NT2/D1 (cell line): ENCODE data around the gene PHLDA1.

Experiments
- DNase-seq: peaks from one replicate; pipeline ENCODE4 v3.0.0-alpha.2; 2011; ENCODE audit warnings: low read depth, low spot score
- H3K27me3 ChIP-seq: 2 replicates; pipeline ENCODE4 v1.6.0; 2011; ENCODE audit warnings: mild to moderate bottlenecking; ENCODE audit not compliant: insufficient read length, insufficient read depth
- H3K36me3 ChIP-seq: 2 replicates; pipeline ENCODE4 v1.6.1; 2011; ENCODE audit warnings: mild to moderate bottlenecking, low read length, mixed read lengths; ENCODE audit not compliant: insufficient read depth, insufficient read length
- H3K4me1 ChIP-seq: 2 replicates; pipeline ENCODE4 v1.5.1; 2011; ENCODE audit not compliant: insufficient read depth, insufficient read length
- H3K4me3 ChIP-seq: 2 replicates; pipeline ENCODE4 v1.5.1; 2011; ENCODE audit warnings: low read depth; ENCODE audit not compliant: insufficient read length
- H3K9ac ChIP-seq: 2 replicates; pipeline ENCODE4 v1.6.0; 2011; ENCODE audit warnings: low read depth; ENCODE audit not compliant: insufficient read length
- H3K9me3 ChIP-seq: 2 replicates; pipeline ENCODE4 v1.5.1; 2011; ENCODE audit warnings: mild to moderate bottlenecking, low read length; ENCODE audit not compliant: insufficient read depth
- SUZ12 ChIP-seq: IDR thresholded peaks from 2 replicates; pipeline ENCODE4 v1.6.1; 2011; ENCODE audit not compliant: insufficient read length, insufficient read depth; ENCODE audit errors: extremely low read depth
- YY1 ChIP-seq: IDR thresholded peaks from 2 replicates; pipeline ENCODE4 v1.6.1; 2011; ENCODE audit not compliant: insufficient read length, insufficient read depth
- ZNF274 ChIP-seq: IDR thresholded peaks from 2 replicates; pipeline ENCODE4 v1.6.1; 2011; ENCODE audit warnings: mild to moderate bottlenecking, low read depth, low read length

Gene PHLDA1

DNA sequence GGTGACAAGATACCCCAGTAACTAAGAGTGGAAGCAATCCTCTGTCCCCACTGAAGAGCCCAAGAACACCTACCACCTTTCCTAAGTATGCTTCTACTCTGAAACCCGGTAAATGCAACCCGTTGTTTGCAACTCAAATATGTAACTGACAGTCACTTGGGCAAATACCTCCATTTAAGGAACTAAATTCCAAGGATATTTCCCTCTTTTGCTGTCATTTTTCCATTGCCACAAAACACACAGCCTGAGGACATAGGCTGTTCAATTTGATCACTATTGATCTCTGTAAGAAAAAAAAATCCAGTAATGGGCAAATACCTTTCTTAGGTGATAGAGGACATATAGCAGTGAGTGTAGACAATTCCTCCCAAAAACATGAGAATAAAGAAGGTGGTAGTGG lies 6.6 kb upstream of the PHLDA1 start:
- Histone ChIP-seq H3K36me3 (peaks cover 3% of the 10 kb centered on the region), H3K27me3 (no peaks in the 10 kb centered on the region), H3K4me3 (no peak overlapping the region), H3K4me1 (no peaks in the 10 kb centered on the region), H3K9me3 (no peaks in the 10 kb centered on the region), H3K9ac (no peak overlapping the region)
- TF ChIP-seq ZNF274 = no peak
- no peak for TF ChIP-seq SUZ12
- TF ChIP-seq YY1 = no peak
- no peak for DNase-seq

DNA sequence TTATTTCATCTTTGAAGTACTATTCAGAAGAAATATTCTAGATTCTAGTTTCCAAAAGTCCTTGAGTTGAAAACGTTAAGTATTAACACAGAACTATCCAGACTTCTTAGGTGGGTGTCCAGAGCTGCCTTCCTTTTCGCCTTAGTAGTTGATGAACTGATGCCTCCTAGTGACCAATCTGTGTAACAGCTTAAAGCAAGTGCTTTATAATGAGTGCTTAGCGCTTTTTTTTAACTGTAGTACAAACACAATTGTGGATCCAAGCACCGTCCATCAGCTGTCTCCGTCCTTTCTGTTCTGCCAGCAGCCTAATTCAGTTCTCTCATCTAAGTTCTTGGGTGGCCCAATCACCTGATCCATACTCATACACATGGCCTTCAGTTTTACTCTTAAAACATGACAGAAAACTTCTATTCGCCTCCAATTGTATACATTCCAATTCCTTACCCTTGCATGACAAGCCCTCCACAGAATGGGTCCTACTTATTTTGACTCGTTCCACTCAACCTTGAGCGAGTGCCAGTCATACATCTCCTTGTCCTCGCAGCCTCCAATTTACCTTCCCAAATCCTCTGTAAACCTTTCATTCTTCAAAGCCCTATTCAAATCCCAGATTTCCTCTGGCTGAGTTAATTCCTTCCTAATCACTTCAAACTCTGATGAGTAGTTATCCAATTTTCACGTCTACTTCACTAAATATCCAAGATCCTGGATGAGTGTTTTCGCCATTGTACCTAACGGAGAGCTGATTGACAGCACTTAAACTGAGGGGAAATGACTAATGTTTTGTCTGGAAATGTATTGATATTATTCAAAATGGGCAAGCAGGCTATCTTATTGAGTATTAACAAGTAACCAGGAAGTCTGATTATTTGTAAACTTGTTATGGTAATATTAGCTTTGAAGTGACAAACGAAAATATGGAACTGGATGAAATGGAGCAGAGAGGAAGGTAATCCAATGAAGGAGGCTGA lies 5.8 kb upstream of the PHLDA1 start:
- H3K36me3 ChIP-seq = no peaks in the 10 kb centered on the region
- H3K4me3 ChIP-seq = no peak overlapping the region
- no peaks in the 10 kb centered on the region for H3K4me1 ChIP-seq
- H3K27me3 ChIP-seq = no peaks in the 10 kb centered on the region
- H3K9ac ChIP-seq = no peak overlapping the region
- DNase-seq = no peak
- H3K9me3 ChIP-seq = no peaks in the 10 kb centered on the region
- no peak for TF ChIP-seq YY1
- TF ChIP-seq ZNF274 = no peak
- TF ChIP-seq SUZ12 = no peak

DNA sequence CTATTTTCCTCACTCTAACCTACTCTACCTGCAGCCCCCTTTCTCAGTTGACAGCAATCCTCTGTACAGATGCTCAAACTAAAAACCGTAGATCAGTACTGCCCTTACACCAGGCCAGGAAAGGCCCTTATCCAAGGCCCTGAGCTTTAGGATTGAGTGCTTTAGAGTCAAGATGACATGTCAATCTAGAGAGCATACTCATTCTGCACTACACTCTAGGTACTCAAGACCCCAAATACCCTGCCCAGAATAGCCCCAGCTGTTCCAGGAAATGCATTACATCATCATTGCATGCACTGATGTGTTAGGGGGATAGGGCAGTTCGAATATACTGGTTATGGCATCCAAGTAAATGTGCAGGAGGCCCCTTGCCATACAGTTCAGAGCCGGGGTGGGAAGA lies 3.5 kb upstream of the PHLDA1 start:
- peaks cover 7% of the 10 kb centered on the region for H3K27me3 ChIP-seq
- TF ChIP-seq SUZ12 (no peak), ZNF274 (no peak), YY1 (no peak)
- DNase-seq = no peak
- no peak overlapping the region for H3K9ac ChIP-seq
- H3K9me3 ChIP-seq = no peaks in the 10 kb centered on the region
- H3K4me1 ChIP-seq = no peaks in the 10 kb centered on the region
- no peak overlapping the region for H3K4me3 ChIP-seq
- H3K36me3 ChIP-seq = peaks cover 3% of the 10 kb centered on the region

DNA sequence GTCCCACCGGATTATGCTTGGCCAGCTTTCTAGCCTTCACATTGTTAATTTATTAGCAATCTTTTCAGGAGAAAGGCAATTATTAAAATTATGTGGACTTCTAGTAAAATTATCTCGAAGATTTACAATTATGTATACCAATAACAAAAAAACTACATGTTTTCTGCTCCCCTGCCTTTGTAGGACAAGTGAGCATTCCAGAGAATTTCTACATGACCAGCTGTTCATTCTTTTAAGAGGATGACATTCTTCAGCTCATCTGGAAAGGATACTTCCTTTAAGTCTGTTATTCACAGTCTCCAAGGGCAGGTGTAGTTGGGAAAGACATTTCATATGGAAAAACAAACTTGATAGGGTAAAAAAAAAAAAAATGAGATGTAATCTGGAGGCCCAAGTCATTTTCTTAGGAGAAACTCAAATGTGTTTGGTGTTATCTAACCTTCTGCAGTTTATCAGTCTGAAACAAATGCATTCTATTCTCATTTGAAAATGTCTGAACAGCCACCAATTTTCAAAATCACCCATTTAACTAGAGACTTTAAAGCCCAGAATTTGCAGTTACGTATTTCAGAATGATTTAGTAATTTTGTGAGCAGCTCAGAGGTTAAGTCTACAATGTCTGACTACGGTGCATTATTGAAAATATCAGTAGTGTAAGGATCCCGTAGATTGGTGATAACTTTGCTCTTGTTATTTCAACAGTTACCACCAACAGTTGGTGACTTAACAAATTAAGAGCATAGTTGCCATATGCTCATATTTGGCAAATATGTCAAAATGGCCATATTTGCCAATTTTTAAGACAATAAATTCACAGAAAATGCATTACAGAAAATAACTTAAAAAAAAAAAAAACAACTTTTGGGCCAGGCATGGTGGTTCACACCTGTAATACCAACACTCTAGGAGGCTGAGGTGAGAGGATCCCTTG lies 1.8 kb upstream of the PHLDA1 start:
- Histone ChIP-seq H3K4me1 (no peaks in the 10 kb centered on the region), H3K36me3 (peaks cover 19% of the 10 kb centered on the region), H3K27me3 (peaks cover 8% of the 10 kb centered on the region), H3K9ac (peak overlapping the region; percentile 96), H3K9me3 (no peaks in the 10 kb centered on the region), H3K4me3 (peak overlapping the region; percentile 98)
- DNase-seq = no peak
- TF ChIP-seq ZNF274 = no peak
- no peak for TF ChIP-seq SUZ12
- no peak for TF ChIP-seq YY1

DNA sequence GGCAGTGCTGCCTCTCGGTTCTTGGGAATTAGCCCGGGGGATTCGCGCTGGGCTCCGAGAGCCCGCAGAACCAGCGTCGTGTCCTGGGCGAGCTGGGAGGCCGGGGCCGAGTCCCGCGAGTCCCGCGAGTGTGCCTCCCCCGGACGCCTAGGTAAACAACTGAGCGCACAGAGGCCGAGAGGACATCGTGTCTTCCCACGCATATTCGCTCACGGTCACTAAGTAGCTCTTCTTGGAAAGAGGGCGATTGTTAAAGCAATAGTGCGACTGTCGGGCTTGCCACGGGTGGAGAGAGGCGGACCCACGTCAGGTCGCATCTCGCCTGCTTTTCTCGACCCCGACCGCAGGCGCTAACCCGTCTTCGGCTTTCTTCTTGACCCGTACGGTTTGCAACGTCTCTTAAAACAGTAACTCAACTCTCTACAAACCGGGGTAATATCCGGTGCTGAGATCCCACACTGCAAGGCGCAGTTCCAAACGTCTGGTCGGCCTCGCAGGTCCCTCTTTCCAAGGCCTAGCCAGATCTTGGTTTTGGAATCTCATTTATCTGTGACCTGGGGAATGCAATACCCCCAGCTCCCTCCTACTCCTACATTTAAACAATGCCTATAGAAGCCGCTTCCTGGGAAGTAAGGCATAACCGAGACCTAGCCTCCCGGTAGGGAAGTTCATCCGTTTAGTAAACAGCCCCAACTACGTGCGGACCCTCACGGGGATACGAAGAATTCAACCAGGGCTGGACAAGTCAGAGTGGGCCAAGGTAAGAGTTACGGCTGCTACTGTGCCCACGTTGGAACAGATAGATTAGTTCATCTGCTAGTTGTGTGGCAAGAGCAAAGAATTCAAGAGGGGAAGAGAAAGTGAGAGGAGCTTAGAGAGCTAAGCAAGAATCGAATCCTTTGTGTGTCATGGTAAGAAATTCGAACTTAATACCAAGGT lies 736 bp upstream of the PHLDA1 start:
- peaks cover 8% of the 10 kb centered on the region for H3K27me3 ChIP-seq
- H3K4me1 ChIP-seq = no peaks in the 10 kb centered on the region
- no peaks in the 10 kb centered on the region for H3K9me3 ChIP-seq
- peaks cover 27% of the 10 kb centered on the region for H3K36me3 ChIP-seq
- peak overlapping the region; percentile 96 for H3K9ac ChIP-seq
- TF ChIP-seq ZNF274 (no peak), SUZ12 (no peak), YY1 (no peak)
- DNase-seq = no peak
- peak overlapping the region; percentile 98 for H3K4me3 ChIP-seq

DNA sequence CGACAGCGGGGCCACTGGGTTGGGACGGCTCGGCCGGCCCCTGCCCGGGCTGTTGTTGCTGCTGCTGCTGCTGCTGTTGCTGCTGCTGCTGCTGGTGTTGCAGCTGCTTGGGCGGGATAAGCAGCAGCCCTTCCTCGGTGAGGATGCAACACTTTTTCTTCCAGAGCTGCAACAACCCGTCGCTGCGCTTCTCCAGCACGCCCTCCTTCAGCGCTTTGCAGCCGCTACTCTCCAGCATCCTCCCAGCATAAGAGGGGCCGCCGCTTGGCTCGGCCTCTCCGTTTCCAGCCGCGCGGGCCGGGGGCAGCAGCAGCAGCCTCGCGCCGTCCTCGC lies 529 bp downstream of the PHLDA1 start:
- no peak for DNase-seq
- no peaks in the 10 kb centered on the region for H3K9me3 ChIP-seq
- peak overlapping the region; percentile 99 for H3K9ac ChIP-seq
- peaks cover 8% of the 10 kb centered on the region for H3K27me3 ChIP-seq
- peak overlapping the region; percentile 98 for H3K4me3 ChIP-seq
- TF ChIP-seq SUZ12 (no peak), ZNF274 (no peak), YY1 (no peak)
- H3K36me3 ChIP-seq = peaks cover 36% of the 10 kb centered on the region
- H3K4me1 ChIP-seq = no peaks in the 10 kb centered on the region
